WTC11 (cell line): Measurements from ENCODE around the gene GCA. TPM values are rescaled to one million over a fixed set of nuclear protein-coding genes. Genes with fewer than 3 reads are reported as not detected.

Source experiments
- ATAC-seq: fragments of 200-7000 bp; cut with Tn5 transposase; 2 replicates; pipeline ENCODE4 v1.10.0; 2021; ENCODE audit warnings: mild to moderate bottlenecking, moderate library complexity
- CTCF ChIA-PET: fragments of 300-600 bp; sonication (Branson Sonifier 250); formaldehyde crosslinking; loops from one replicate; lab custom pipeline; 2021; ENCODE audit warnings: antibody characterized with exemption; lab: Charles Lee
- POLR2A ChIA-PET: fragments of 350-600 bp; sonication (Branson Sonifier 250); formaldehyde crosslinking; loops from one replicate; lab custom pipeline; 2021; ENCODE audit warnings: antibody characterized with exemption; lab: Charles Lee
- DNase-seq: peaks from one replicate; pipeline ENCODE4 v3.0.0; 2021; ENCODE audit warnings: low spot score
- H3K27ac Mint-ChIP-seq: 2 replicates; pipeline ENCODE4 v1.8.0; 2021; ENCODE audit warnings: mixed read lengths
- H3K27me3 Mint-ChIP-seq: 2 replicates; pipeline ENCODE4 v1.8.0; 2021; ENCODE audit warnings: low read depth, mild to moderate bottlenecking, moderate library complexity, mixed read lengths
- H3K36me3 Mint-ChIP-seq: 2 replicates; pipeline ENCODE4 v1.8.0; 2021; ENCODE audit warnings: mixed read lengths
- H3K4me1 Mint-ChIP-seq: 2 replicates; pipeline ENCODE4 v1.8.0; 2022; ENCODE audit warnings: mixed read lengths
- H3K4me3 Mint-ChIP-seq: 2 replicates; pipeline ENCODE4 v1.8.0; 2021; ENCODE audit warnings: mild to moderate bottlenecking, moderate library complexity, mixed read lengths
- H3K9me3 Mint-ChIP-seq: 2 replicates; pipeline ENCODE4 v1.8.0; 2021; ENCODE audit warnings: mixed read lengths
- CREM ChIP-seq: sonication (generic); formaldehyde crosslinking; IDR thresholded peaks from 2 replicates; pipeline ENCODE4 v1.8.1; 2022; ENCODE audit warnings: mild to moderate bottlenecking, missing genetic modification reagents, moderate library complexity
- FOXK1 ChIP-seq: sonication (generic); formaldehyde crosslinking; IDR thresholded peaks from 2 replicates; pipeline ENCODE4 v1.8.0; 2022; ENCODE audit warnings: mild to moderate bottlenecking, moderate library complexity, missing genetic modification reagents
- GABPB1 ChIP-seq: sonication (generic); formaldehyde crosslinking; IDR thresholded peaks from 2 replicates; pipeline ENCODE4 v1.8.1; 2023; ENCODE audit warnings: mild to moderate bottlenecking, missing genetic modification reagents
- GRHL2 ChIP-seq: fragments of 250-450 bp; sonication (Bioruptor Pico); IDR thresholded peaks from 2 replicates; pipeline ENCODE4 v1.8.0; 2022; ENCODE audit warnings: mild to moderate bottlenecking, moderate library complexity; ENCODE audit not compliant: insufficient replicate concordance, severe bottlenecking
- IRF2 ChIP-seq: sonication (generic); formaldehyde crosslinking; IDR thresholded peaks from 2 replicates; pipeline ENCODE4 v1.8.0; 2022; ENCODE audit warnings: low read depth, missing genetic modification reagents, borderline replicate concordance
- KAT7 ChIP-seq: sonication (generic); formaldehyde crosslinking; IDR thresholded peaks from 2 replicates; pipeline ENCODE4 v1.8.1; 2023; ENCODE audit warnings: missing genetic modification reagents, mild to moderate bottlenecking, borderline replicate concordance
- MYBL2 ChIP-seq: sonication (generic); formaldehyde crosslinking; IDR thresholded peaks from 2 replicates; pipeline ENCODE4 v1.8.1; 2023; ENCODE audit warnings: mild to moderate bottlenecking, moderate library complexity, missing genetic modification reagents
- NFYB ChIP-seq: sonication (generic); formaldehyde crosslinking; conservative IDR thresholded peaks from 2 replicates; pipeline ENCODE4 v1.8.0; 2022; ENCODE audit warnings: low read depth, missing genetic modification reagents
- NR2C2 ChIP-seq: sonication (generic); formaldehyde crosslinking; IDR thresholded peaks from 2 replicates; pipeline ENCODE4 v1.8.0; 2022; ENCODE audit warnings: mild to moderate bottlenecking, missing genetic modification reagents
- RORB ChIP-seq: fragments of 250-450 bp; sonication (Bioruptor Pico); IDR thresholded peaks from 2 replicates; pipeline ENCODE4 v1.9.0; 2021; ENCODE audit warnings: mild to moderate bottlenecking
- TCF7 ChIP-seq: sonication (generic); formaldehyde crosslinking; IDR thresholded peaks from 2 replicates; pipeline ENCODE4 v1.8.0; 2022; ENCODE audit warnings: mild to moderate bottlenecking, low read depth, missing genetic modification reagents, moderate library complexity
- TP53 ChIP-seq: sonication (generic); formaldehyde crosslinking; IDR thresholded peaks from 2 replicates; pipeline ENCODE4 v1.8.1; 2023; ENCODE audit warnings: mild to moderate bottlenecking, missing genetic modification reagents
- ZBTB21 ChIP-seq: sonication (generic); formaldehyde crosslinking; IDR thresholded peaks from 2 replicates; pipeline ENCODE4 v1.8.1; 2023; ENCODE audit warnings: mild to moderate bottlenecking, missing genetic modification reagents, borderline replicate concordance
- ZNF219 ChIP-seq: sonication (generic); formaldehyde crosslinking; IDR thresholded peaks from 2 replicates; pipeline ENCODE4 v1.8.0; 2023; ENCODE audit warnings: missing genetic modification reagents, mild to moderate bottlenecking, borderline replicate concordance
- ZNF232 ChIP-seq: sonication (generic); formaldehyde crosslinking; IDR thresholded peaks from 2 replicates; pipeline ENCODE4 v1.8.0; 2022; ENCODE audit warnings: mild to moderate bottlenecking, missing genetic modification reagents
- ZNF671 ChIP-seq: fragments of 250-450 bp; sonication (Bioruptor Pico); IDR thresholded peaks from 2 replicates; pipeline ENCODE4 v1.8.0; 2021; ENCODE audit warnings: mild to moderate bottlenecking
- total RNA-seq: library from RNA; stranded (reverse); gene quantifications from 3 replicates; pipeline ENCODE4 v1.2.3, GENCODE V29; 2021
- TF ChIP-seq, protein P1 (sequence below): sonication (generic); formaldehyde crosslinking; IDR thresholded peaks from 2 replicates; pipeline ENCODE4 v1.8.0; 2022; ENCODE audit warnings: mild to moderate bottlenecking, missing genetic modification reagents
- TF ChIP-seq, protein P2 (sequence below): fragments of 250-450 bp; sonication (Bioruptor Pico); IDR thresholded peaks from 2 replicates; pipeline ENCODE4 v1.9.0; 2021; ENCODE audit warnings: mild to moderate bottlenecking
- TF ChIP-seq, protein P3 (sequence below): fragments of 250-450 bp; sonication (Bioruptor Pico); IDR thresholded peaks from 2 replicates; pipeline ENCODE4 v1.9.0; 2021; ENCODE audit warnings: mild to moderate bottlenecking, borderline replicate concordance
- TF ChIP-seq, protein P4 (sequence below): sonication (generic); formaldehyde crosslinking; IDR thresholded peaks from 2 replicates; pipeline ENCODE4 v1.8.1; 2023; ENCODE audit warnings: mild to moderate bottlenecking, missing genetic modification reagents, moderate library complexity
- TF ChIP-seq, protein P5 (sequence below): sonication (generic); formaldehyde crosslinking; IDR thresholded peaks from 2 replicates; pipeline ENCODE4 v1.8.1; 2022; ENCODE audit warnings: low read depth, mild to moderate bottlenecking, moderate library complexity, missing genetic modification reagents, borderline replicate concordance

Gene GCA
- total RNA-seq, 1 experiment from 2014 or later: 42.1 TPM

DNA sequence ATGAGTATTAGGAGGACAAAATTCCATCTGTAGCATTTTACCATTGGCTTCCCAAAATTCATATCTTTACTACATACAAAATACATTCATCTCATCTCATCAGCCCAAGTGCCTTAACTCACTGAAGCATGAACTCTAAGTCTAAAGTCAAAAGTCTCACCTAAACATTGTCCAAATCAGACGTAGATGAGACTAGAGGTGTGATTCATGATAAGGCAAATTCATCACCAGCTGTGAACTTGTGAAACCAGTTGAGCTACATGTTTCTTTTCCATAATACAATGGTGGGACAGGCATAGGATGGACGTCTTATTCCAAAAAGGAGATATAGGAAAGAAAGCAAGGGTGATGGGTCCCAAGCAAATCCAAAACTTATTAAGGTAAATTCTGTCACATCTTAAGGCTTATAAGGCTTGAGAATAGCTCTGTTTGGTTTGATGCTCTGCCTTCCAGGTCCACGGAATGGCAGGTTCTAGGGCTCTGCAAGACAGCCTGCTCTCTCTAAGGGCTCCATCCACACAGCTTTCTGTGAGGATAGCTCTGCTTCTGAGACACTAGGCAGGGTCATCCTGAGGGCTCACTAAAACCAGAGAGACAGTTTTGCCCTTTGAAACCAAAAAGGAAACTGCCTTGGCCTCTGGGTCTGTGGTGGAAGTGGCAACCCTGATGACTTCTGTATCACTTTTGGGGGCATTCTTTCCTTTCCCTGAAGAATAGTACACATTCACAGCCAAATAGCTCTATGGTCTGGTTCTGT, 35.0 kb upstream of the GCA start (continued):
- TF ChIP-seq, protein P1, sequence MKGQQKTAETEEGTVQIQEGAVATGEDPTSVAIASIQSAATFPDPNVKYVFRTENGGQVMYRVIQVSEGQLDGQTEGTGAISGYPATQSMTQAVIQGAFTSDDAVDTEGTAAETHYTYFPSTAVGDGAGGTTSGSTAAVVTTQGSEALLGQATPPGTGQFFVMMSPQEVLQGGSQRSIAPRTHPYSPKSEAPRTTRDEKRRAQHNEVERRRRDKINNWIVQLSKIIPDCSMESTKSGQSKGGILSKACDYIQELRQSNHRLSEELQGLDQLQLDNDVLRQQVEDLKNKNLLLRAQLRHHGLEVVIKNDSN (CRISPR knock-in tag): no peak
- no peak for TF ChIP-seq RORB (CRISPR knock-in tag)
- TF ChIP-seq TCF7 (CRISPR knock-in tag): no peak
- no peak for TF ChIP-seq GRHL2 (CRISPR knock-in tag)
- TF ChIP-seq NFYB: no peak
- TF ChIP-seq CREM (CRISPR knock-in tag): no peak
- no peak for TF ChIP-seq MYBL2 (CRISPR knock-in tag)
- TF ChIP-seq, protein P2, sequence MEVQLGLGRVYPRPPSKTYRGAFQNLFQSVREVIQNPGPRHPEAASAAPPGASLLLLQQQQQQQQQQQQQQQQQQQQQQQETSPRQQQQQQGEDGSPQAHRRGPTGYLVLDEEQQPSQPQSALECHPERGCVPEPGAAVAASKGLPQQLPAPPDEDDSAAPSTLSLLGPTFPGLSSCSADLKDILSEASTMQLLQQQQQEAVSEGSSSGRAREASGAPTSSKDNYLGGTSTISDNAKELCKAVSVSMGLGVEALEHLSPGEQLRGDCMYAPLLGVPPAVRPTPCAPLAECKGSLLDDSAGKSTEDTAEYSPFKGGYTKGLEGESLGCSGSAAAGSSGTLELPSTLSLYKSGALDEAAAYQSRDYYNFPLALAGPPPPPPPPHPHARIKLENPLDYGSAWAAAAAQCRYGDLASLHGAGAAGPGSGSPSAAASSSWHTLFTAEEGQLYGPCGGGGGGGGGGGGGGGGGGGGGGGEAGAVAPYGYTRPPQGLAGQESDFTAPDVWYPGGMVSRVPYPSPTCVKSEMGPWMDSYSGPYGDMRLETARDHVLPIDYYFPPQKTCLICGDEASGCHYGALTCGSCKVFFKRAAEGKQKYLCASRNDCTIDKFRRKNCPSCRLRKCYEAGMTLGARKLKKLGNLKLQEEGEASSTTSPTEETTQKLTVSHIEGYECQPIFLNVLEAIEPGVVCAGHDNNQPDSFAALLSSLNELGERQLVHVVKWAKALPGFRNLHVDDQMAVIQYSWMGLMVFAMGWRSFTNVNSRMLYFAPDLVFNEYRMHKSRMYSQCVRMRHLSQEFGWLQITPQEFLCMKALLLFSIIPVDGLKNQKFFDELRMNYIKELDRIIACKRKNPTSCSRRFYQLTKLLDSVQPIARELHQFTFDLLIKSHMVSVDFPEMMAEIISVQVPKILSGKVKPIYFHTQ (CRISPR knock-in tag): no peak
- no peak for TF ChIP-seq ZNF232
- no peak for TF ChIP-seq GABPB1
- TF ChIP-seq ZBTB21 (CRISPR knock-in tag): no peak

DNA sequence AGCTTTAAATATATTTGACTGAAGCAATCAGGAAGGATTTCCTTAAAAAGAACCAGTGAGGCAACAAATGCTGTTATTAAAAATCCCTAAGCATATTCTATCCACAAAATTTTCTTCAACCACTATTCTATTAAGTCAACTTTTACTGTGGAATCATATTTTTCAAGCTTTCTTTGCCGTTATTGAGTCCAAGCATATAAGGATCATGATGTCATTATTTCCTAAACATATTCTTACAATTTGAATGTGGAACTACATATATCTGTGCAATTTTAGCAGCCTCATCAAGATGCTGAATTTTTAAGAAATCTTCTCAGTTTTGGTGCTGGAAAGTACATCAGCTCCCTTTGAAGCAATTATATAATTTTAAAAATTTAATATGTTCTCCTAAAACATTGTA, 31.1 kb upstream of the GCA start:
- TF ChIP-seq IRF2 (CRISPR knock-in tag) (no peak), NR2C2 (no peak)
- peaks cover 6% of the 10 kb centered on the region for H3K27me3 Mint-ChIP-seq
- CTCF ChIA-PET: interaction anchor here (0.9 kb wide), 1 partner anchor 9 kb away, joined by 3 read pairs; no protein-coding TSS in a partner anchor
- ATAC-seq (no peak), DNase-seq (no peak)
- no peaks in the 10 kb centered on the region; the same call in 1 of the 2 replicates for H3K4me1 Mint-ChIP-seq
- H3K4me3 Mint-ChIP-seq: no peak overlapping the region
- H3K36me3 Mint-ChIP-seq: no peaks in the 10 kb centered on the region
- POLR2A ChIA-PET: no interaction called here
- no peak overlapping the region for H3K27ac Mint-ChIP-seq
- H3K9me3 Mint-ChIP-seq: peaks cover 16% of the 10 kb centered on the region

DNA sequence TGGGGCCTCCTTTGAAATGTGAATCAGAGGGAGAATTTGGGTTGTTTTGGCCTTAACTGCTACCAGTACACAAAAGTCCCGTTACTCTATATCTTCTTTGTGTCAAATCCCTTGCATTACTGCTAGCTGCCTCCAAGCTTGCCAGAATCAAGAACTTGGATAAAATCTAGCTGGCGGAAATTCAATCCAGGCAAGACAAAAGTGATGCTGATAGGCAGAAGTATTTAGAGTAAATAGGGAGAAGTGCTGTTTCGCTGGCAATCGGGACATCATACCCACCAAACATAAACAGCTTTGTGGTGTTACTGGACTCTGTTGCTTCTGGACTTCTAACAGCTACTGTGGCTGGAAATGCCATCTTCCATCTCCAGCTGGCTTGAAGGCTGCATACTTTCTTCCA, 28.0 kb upstream of the GCA start:
- ChIA-PET CTCF (interaction anchor here (1.0 kb wide), 1 partner anchor 161 kb away, joined by 3 read pairs; no protein-coding TSS in a partner anchor), POLR2A (no interaction called here)
- peaks cover 6% of the 10 kb centered on the region; the same call in 1 of the 2 replicates for H3K9me3 Mint-ChIP-seq
- ATAC-seq (no peak), DNase-seq (no peak)
- no peak overlapping the region for H3K4me3 Mint-ChIP-seq
- peaks cover 21% of the 10 kb centered on the region for H3K27me3 Mint-ChIP-seq
- no peak overlapping the region for H3K27ac Mint-ChIP-seq
- peaks cover 16% of the 10 kb centered on the region for H3K4me1 Mint-ChIP-seq
- H3K36me3 Mint-ChIP-seq: no peaks in the 10 kb centered on the region
- TF ChIP-seq ZNF671 (CRISPR knock-in tag) (no peak), KAT7 (CRISPR knock-in tag) (no peak), TP53 (no peak), RORB (CRISPR knock-in tag) (no peak), ZNF219 (CRISPR knock-in tag) (no peak), ZBTB21 (CRISPR knock-in tag) (no peak), FOXK1 (CRISPR knock-in tag) (no peak), TCF7 (CRISPR knock-in tag) (no peak)
- TF ChIP-seq, protein P1 (CRISPR knock-in tag): no peak
- TF ChIP-seq, protein P3, sequence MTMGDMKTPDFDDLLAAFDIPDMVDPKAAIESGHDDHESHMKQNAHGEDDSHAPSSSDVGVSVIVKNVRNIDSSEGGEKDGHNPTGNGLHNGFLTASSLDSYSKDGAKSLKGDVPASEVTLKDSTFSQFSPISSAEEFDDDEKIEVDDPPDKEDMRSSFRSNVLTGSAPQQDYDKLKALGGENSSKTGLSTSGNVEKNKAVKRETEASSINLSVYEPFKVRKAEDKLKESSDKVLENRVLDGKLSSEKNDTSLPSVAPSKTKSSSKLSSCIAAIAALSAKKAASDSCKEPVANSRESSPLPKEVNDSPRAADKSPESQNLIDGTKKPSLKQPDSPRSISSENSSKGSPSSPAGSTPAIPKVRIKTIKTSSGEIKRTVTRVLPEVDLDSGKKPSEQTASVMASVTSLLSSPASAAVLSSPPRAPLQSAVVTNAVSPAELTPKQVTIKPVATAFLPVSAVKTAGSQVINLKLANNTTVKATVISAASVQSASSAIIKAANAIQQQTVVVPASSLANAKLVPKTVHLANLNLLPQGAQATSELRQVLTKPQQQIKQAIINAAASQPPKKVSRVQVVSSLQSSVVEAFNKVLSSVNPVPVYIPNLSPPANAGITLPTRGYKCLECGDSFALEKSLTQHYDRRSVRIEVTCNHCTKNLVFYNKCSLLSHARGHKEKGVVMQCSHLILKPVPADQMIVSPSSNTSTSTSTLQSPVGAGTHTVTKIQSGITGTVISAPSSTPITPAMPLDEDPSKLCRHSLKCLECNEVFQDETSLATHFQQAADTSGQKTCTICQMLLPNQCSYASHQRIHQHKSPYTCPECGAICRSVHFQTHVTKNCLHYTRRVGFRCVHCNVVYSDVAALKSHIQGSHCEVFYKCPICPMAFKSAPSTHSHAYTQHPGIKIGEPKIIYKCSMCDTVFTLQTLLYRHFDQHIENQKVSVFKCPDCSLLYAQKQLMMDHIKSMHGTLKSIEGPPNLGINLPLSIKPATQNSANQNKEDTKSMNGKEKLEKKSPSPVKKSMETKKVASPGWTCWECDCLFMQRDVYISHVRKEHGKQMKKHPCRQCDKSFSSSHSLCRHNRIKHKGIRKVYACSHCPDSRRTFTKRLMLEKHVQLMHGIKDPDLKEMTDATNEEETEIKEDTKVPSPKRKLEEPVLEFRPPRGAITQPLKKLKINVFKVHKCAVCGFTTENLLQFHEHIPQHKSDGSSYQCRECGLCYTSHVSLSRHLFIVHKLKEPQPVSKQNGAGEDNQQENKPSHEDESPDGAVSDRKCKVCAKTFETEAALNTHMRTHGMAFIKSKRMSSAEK (CRISPR knock-in tag): no peak
- TF ChIP-seq, protein P4, sequence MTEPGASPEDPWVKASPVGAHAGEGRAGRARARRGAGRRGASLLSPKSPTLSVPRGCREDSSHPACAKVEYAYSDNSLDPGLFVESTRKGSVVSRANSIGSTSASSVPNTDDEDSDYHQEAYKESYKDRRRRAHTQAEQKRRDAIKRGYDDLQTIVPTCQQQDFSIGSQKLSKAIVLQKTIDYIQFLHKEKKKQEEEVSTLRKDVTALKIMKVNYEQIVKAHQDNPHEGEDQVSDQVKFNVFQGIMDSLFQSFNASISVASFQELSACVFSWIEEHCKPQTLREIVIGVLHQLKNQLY: no peak
- TF ChIP-seq, protein P5, sequence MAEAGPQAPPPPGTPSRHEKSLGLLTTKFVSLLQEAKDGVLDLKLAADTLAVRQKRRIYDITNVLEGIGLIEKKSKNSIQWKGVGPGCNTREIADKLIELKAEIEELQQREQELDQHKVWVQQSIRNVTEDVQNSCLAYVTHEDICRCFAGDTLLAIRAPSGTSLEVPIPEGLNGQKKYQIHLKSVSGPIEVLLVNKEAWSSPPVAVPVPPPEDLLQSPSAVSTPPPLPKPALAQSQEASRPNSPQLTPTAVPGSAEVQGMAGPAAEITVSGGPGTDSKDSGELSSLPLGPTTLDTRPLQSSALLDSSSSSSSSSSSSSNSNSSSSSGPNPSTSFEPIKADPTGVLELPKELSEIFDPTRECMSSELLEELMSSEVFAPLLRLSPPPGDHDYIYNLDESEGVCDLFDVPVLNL (CRISPR knock-in tag): no peak
